Erythroblast (primary cell): ENCODE results near the gene PPP6R1.

Experiments used
- GATA1 ChIP-seq: IDR thresholded peaks from 2 replicates; pipeline ENCODE4 v1.6.1; 2011; ENCODE audit warnings: low read depth, mild to moderate bottlenecking, control low read depth, low read length, moderate library complexity
- POLR2A ChIP-seq: IDR thresholded peaks from 2 replicates; pipeline ENCODE4 v1.6.1; 2011; ENCODE audit warnings: mild to moderate bottlenecking, low read length

DNA sequence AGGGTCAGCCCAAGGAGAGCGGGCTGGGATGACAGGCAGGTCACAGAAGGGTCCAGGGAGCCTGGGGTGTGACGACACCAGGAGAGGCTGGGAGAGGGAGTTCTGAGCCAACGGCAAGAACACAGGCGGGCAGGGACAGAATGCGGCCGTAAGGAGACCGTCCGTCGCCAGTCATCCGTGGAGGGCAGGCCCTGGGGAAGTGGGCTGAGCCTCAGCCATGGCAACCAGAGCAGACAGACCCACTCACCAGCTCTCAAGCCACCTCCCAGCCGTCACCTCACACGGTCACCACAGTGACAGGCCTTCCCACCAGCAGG lies 26.6 kb downstream of the PPP6R1 start:
- TF ChIP-seq POLR2A (no peak), GATA1 (no peak)
